Neutrophil (primary cell): ENCODE measurements around the gene SAMD14.

Source experiments
- H3K27ac ChIP-seq: fragments of 200-600 bp; sonication (generic); 2 replicates; pipeline ENCODE4 v1.5.1; 2016; ENCODE audit warnings: mild to moderate bottlenecking, moderate library complexity
- H3K27me3 ChIP-seq: fragments of 200-600 bp; sonication (generic); 2 replicates; pipeline ENCODE4 v1.6.0; 2016; ENCODE audit warnings: mild to moderate bottlenecking
- H3K36me3 ChIP-seq: fragments of 200-600 bp; sonication (generic); 2 replicates; pipeline ENCODE4 v1.5.1; 2017
- H3K4me1 ChIP-seq, 2 experiments: fragments of 200-600 bp in 1 of 2; sonication (generic) in 1 of 2; 1 replicate in 1 of 2; 2 replicates in 1 of 2; pipeline versions ENCODE4 v1.5.1 to v1.6.1; 2013 to 2016; ENCODE audit warnings: low read depth in 1 of 2, low read length in 1 of 2, mild to moderate bottlenecking in 1 of 2, moderate library complexity in 1 of 2; ENCODE audit not compliant: control insufficient read depth in 1 of 2, insufficient read depth in 1 of 2
- H3K4me3 ChIP-seq, 2 experiments: fragments of 200-600 bp in 1 of 2; sonication (generic) in 1 of 2; 1 replicate in 1 of 2; 2 replicates in 1 of 2; pipeline ENCODE4 v1.5.1; 2013 to 2016; ENCODE audit warnings: low read depth in 1 of 2, low read length in 1 of 2, mild to moderate bottlenecking in 1 of 2, moderate library complexity in 1 of 2
- H3K9me3 ChIP-seq: fragments of 200-600 bp; sonication (generic); 2 replicates; pipeline ENCODE4 v1.5.1; 2016
- CTCF ChIP-seq: fragments of 200-600 bp; sonication (generic); IDR thresholded peaks from 2 replicates; pipeline ENCODE4 v1.5.1; 2016; ENCODE audit warnings: antibody characterized with exemption

The SAMD14 gene

GRCh38 chr17:50103941-50104340, 26.0 kb downstream of the SAMD14 start:
- no peak overlapping the region for H3K27ac ChIP-seq
- H3K4me3 ChIP-seq = no peak overlapping the region
- TF ChIP-seq CTCF = no peak
- H3K27me3 ChIP-seq = no peaks in the 10 kb centered on the region
- no peaks in the 10 kb centered on the region for H3K36me3 ChIP-seq
- no peaks in the 10 kb centered on the region for H3K4me1 ChIP-seq
- H3K9me3 ChIP-seq = no peaks in the 10 kb centered on the region

- Histone ChIP-seq H3K9me3 (no peaks in the 10 kb centered on the region), H3K4me3 (no peak overlapping the region), H3K27ac (no peak overlapping the region), H3K36me3 (no peaks in the 10 kb centered on the region), H3K27me3 (no peaks in the 10 kb centered on the region), H3K4me1 (no peaks in the 10 kb centered on the region)
- no peak for TF ChIP-seq CTCF
These were observed 26.7 kb downstream of the SAMD14 start for GRCh38 chr17:50103252-50103651.

GRCh38 chr17:50102164-50102991, 27.6 kb downstream of the SAMD14 start:
- Histone ChIP-seq H3K36me3 (no peaks in the 10 kb centered on the region), H3K4me1 (no peaks in the 10 kb centered on the region), H3K27me3 (no peaks in the 10 kb centered on the region), H3K9me3 (no peaks in the 10 kb centered on the region), H3K27ac (no peak overlapping the region), H3K4me3 (no peak overlapping the region)
- TF ChIP-seq CTCF = no peak

GRCh38 chr17:50101346-50102163, 28.4 kb downstream of the SAMD14 start:
- no peaks in the 10 kb centered on the region for H3K4me1 ChIP-seq
- no peaks in the 10 kb centered on the region for H3K27me3 ChIP-seq
- no peaks in the 10 kb centered on the region for H3K36me3 ChIP-seq
- no peaks in the 10 kb centered on the region for H3K9me3 ChIP-seq
- no peak overlapping the region for H3K4me3 ChIP-seq
- no peak for TF ChIP-seq CTCF
- H3K27ac ChIP-seq = no peak overlapping the region

GRCh38 chr17:50100921-50101345, 29.0 kb downstream of the SAMD14 start:
- TF ChIP-seq CTCF = no peak
- Histone ChIP-seq H3K4me3 (no peak overlapping the region), H3K9me3 (no peaks in the 10 kb centered on the region), H3K36me3 (no peaks in the 10 kb centered on the region), H3K27me3 (no peaks in the 10 kb centered on the region), H3K27ac (no peak overlapping the region), H3K4me1 (no peaks in the 10 kb centered on the region)
